OCI-LY7 (cell line): ENCODE data around the gene ASCL5.

Source experiments
- CTCF ChIP-seq: fragments of 200-600 bp; sonication (generic); conservative IDR thresholded peaks from 2 replicates; pipeline ENCODE4 v1.5.1; 2014; ENCODE audit warnings: mild to moderate bottlenecking, antibody characterized with exemption, low read length, moderate library complexity, mixed read lengths
- EZH2phosphoT487 ChIP-seq: fragments of 200-600 bp; sonication (generic); IDR thresholded peaks from 2 replicates; pipeline ENCODE4 v1.6.1; 2018; ENCODE audit warnings: low read depth, borderline replicate concordance, mild to moderate bottlenecking, mixed run types, antibody characterized with exemption, low read length, moderate library complexity, mixed read lengths

- no peak for TF ChIP-seq CTCF
- TF ChIP-seq EZH2phosphoT487 = no peak
Observed at GRCh38 chr1:201143726-201144635, 17.0 kb upstream of the ASCL5 start.
